PC-3 (cell line): Measurements from ENCODE around the gene SH3BP4.

Experiments
- CTCF ChIP-seq: fragments of 300-600 bp; sonication (generic); conservative IDR thresholded peaks from 2 replicates; pipeline ENCODE4 v1.5.1; 2017; ENCODE audit warnings: antibody characterized with exemption, low read depth, mild to moderate bottlenecking, low read length
- EZH2 ChIP-seq: fragments of 300-600 bp; sonication (generic); IDR thresholded peaks from one replicate; pipeline ENCODE4 v1.6.1; 2017; ENCODE audit warnings: antibody characterized with exemption, mild to moderate bottlenecking, low read length; ENCODE audit not compliant: unreplicated experiment
- EZH2phosphoT487 ChIP-seq: fragments of 300-600 bp; sonication (generic); IDR thresholded peaks from 2 replicates; pipeline ENCODE4 v1.6.1; 2018; ENCODE audit warnings: mild to moderate bottlenecking, antibody characterized with exemption, low read length, borderline replicate concordance

GRCh38 chr2:234996941-234997270 lies 45.1 kb downstream of the SH3BP4 start:
- TF ChIP-seq CTCF (no peak), EZH2 (no peak), EZH2phosphoT487 (no peak)
